Measurements from ENCODE around the gene PRPF40A. TPM values are rescaled to one million over a fixed set of nuclear protein-coding genes. Genes with fewer than 3 reads are reported as not detected.

PRPF40A gene
- total and polyA plus RNA-seq, 2 experiments from 2014 or later, result 254 to 261 TPM

GRCh38 chr2:152661076-152661475, 56.2 kb downstream of the PRPF40A start:
- no peaks in the 10 kb centered on the region for H3K4me1 Mint-ChIP-seq
- no peaks in the 10 kb centered on the region for H3K4me1 ChIP-seq (ENCODE audit: insufficient read depth)
- H3K36me3 ChIP-seq (ENCODE audit: insufficient read depth), result peaks cover 86% of the 10 kb centered on the region

More at GRCh38 chr2:152661076-152661475, 56.2 kb downstream of the PRPF40A start:
- Histone ChIP-seq H2AFZ (no peak overlapping the region), H3F3A (replicated peaks; ENCODE audit: low read depth) (no peaks in the 10 kb centered on the region), H3K9me2 (ENCODE audit: insufficient read depth) (no peaks in the 10 kb centered on the region), H3K27me3 (ENCODE audit: insufficient read depth) (no peaks in the 10 kb centered on the region), H3K4me3 (no peak overlapping the region), H3K4me2 (no peak overlapping the region), H4K20me1 (replicated peaks; ENCODE audit: insufficient read depth) (peaks cover 8% of the 10 kb centered on the region; the same call in 1 of the 2 replicates), H3K79me2 (replicated peaks; ENCODE audit: insufficient read depth) (no peaks in the 10 kb centered on the region), H3K27ac (ENCODE audit: low read depth) (no peak overlapping the region)
- peaks cover 92% of the 10 kb centered on the region for H3K36me3 Mint-ChIP-seq (ENCODE audit: low read depth)
- no peak overlapping the region for H3K27ac Mint-ChIP-seq
- DNase-seq (ENCODE audit: low spot score) (no peak), ATAC-seq (no peak)
- TF ChIP-seq ZNF114 (CRISPR knock-in tag; IDR thresholded peaks at IDR 0.05) (no peak), ZNF462 (CRISPR knock-in tag; IDR thresholded peaks at IDR 0.05) (no peak), EZH2phosphoT487 (IDR thresholded peaks at IDR 0.05; ENCODE audit: unreplicated experiment) (no peak), REST (IDR thresholded peaks at IDR 0.05; ENCODE audit: unreplicated experiment) (no peak), ZNF331 (CRISPR knock-in tag; IDR thresholded peaks at IDR 0.05; ENCODE audit: low read depth) (no peak), CREB1 (CRISPR knock-in tag; IDR thresholded peaks at IDR 0.05; ENCODE audit: low read depth) (no peak), POLR2AphosphoS5 (IDR thresholded peaks at IDR 0.05; ENCODE audit: low read depth) (no peak), ETS1 (IDR thresholded peaks at IDR 0.05) (no peak), NANOG (IDR thresholded peaks at IDR 0.05; ENCODE audit: borderline replicate concordance) (no peak), STAT1 (IDR thresholded peaks at IDR 0.05; ENCODE audit: unreplicated experiment) (no peak), EZH2 (IDR thresholded peaks at IDR 0.05; ENCODE audit: low read depth, unreplicated experiment) (no peak), JUNB (IDR thresholded peaks at IDR 0.05; ENCODE audit: unreplicated experiment) (no peak)
- TF ChIP-seq, protein P1, sequence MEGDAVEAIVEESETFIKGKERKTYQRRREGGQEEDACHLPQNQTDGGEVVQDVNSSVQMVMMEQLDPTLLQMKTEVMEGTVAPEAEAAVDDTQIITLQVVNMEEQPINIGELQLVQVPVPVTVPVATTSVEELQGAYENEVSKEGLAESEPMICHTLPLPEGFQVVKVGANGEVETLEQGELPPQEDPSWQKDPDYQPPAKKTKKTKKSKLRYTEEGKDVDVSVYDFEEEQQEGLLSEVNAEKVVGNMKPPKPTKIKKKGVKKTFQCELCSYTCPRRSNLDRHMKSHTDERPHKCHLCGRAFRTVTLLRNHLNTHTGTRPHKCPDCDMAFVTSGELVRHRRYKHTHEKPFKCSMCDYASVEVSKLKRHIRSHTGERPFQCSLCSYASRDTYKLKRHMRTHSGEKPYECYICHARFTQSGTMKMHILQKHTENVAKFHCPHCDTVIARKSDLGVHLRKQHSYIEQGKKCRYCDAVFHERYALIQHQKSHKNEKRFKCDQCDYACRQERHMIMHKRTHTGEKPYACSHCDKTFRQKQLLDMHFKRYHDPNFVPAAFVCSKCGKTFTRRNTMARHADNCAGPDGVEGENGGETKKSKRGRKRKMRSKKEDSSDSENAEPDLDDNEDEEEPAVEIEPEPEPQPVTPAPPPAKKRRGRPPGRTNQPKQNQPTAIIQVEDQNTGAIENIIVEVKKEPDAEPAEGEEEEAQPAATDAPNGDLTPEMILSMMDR (conservative IDR thresholded peaks at IDR 0.05; ENCODE audit: low read depth in 2 of 2), result no peak
- no peak overlapping the region for H3K4me3 Mint-ChIP-seq
- H3K9me3 Mint-ChIP-seq, result no peaks in the 10 kb centered on the region
- no peaks in the 10 kb centered on the region for H3K27me3 Mint-ChIP-seq (ENCODE audit: insufficient read depth, low read depth, poor library complexity)
